Progenitor cell of endocrine pancreas (in vitro differentiated cells): ENCODE measurements around the gene SP5. TPM values are rescaled to one million over a fixed set of nuclear protein-coding genes. Genes with fewer than 3 reads are reported as not detected.

Source experiments
- DNase-seq: peaks from one replicate; pipeline ENCODE4 v3.0.0; 2021; ENCODE audit warnings: low spot score; ENCODE audit not compliant: unreplicated experiment
- H3K27ac Mint-ChIP-seq: 2 replicates; pipeline ENCODE4 v1.8.0; 2021; ENCODE audit warnings: mild to moderate bottlenecking, moderate library complexity, mixed read lengths
- H3K27me3 Mint-ChIP-seq: 2 replicates; pipeline ENCODE4 v1.8.0; 2021; ENCODE audit warnings: mixed read lengths
- H3K36me3 Mint-ChIP-seq: 2 replicates; pipeline ENCODE4 v1.8.0; 2022; ENCODE audit warnings: mixed read lengths; ENCODE audit not compliant: insufficient read depth
- H3K4me1 Mint-ChIP-seq: 2 replicates; pipeline ENCODE4 v1.8.0; 2021; ENCODE audit warnings: low read depth, mixed read lengths
- H3K4me3 Mint-ChIP-seq: 2 replicates; pipeline ENCODE4 v1.8.0; 2021; ENCODE audit warnings: low read depth, mild to moderate bottlenecking, moderate library complexity, mixed read lengths
- H3K9me3 Mint-ChIP-seq: 2 replicates; pipeline ENCODE4 v1.8.0; 2021; ENCODE audit warnings: low read depth, mixed read lengths
- CTCF ChIP-seq: fragments of 200-600 bp; sonication (generic); IDR thresholded peaks from one replicate; pipeline ENCODE4 v1.5.0; 2021; ENCODE audit warnings: antibody characterized with exemption, mild to moderate bottlenecking; ENCODE audit not compliant: unreplicated experiment
- total RNA-seq: library from RNA; stranded (reverse); gene quantifications from 2 replicates; pipeline ENCODE4 v1.2.1, GENCODE V29; 2021

SP5 gene
- total RNA-seq, 1 donor from 2014 or later: 0.60 TPM

- no peaks in the 10 kb centered on the region for H3K9me3 Mint-ChIP-seq
- DNase-seq: no peak
- no peak overlapping the region for H3K4me3 Mint-ChIP-seq
- H3K27me3 Mint-ChIP-seq: no peaks in the 10 kb centered on the region
- peaks cover 6% of the 10 kb centered on the region for H3K4me1 Mint-ChIP-seq
- TF ChIP-seq CTCF: no peak
- H3K36me3 Mint-ChIP-seq: no peaks in the 10 kb centered on the region
- no peak overlapping the region for H3K27ac Mint-ChIP-seq
Measured at GRCh38 chr2:170675701-170676100, 39.4 kb upstream of the SP5 start.

GRCh38 chr2:170679607-170680079 is 35.5 kb upstream of the SP5 start:
- no peak overlapping the region for H3K27ac Mint-ChIP-seq
- peaks cover 6% of the 10 kb centered on the region for H3K4me1 Mint-ChIP-seq
- H3K36me3 Mint-ChIP-seq: no peaks in the 10 kb centered on the region
- no peaks in the 10 kb centered on the region for H3K9me3 Mint-ChIP-seq
- no peak for TF ChIP-seq CTCF
- no peak overlapping the region for H3K4me3 Mint-ChIP-seq
- DNase-seq: no peak
- no peaks in the 10 kb centered on the region for H3K27me3 Mint-ChIP-seq

- H3K27ac Mint-ChIP-seq: no peak overlapping the region
- no peak for DNase-seq
- peaks cover 6% of the 10 kb centered on the region for H3K4me1 Mint-ChIP-seq
- TF ChIP-seq CTCF: no peak
- H3K9me3 Mint-ChIP-seq: no peaks in the 10 kb centered on the region
- no peak overlapping the region for H3K4me3 Mint-ChIP-seq
- no peaks in the 10 kb centered on the region for H3K27me3 Mint-ChIP-seq
- no peaks in the 10 kb centered on the region for H3K36me3 Mint-ChIP-seq
Measured at GRCh38 chr2:170680172-170680941, 34.8 kb upstream of the SP5 start.

GRCh38 chr2:170681311-170681710 is 33.8 kb upstream of the SP5 start:
- H3K27ac Mint-ChIP-seq: no peak overlapping the region
- no peak for DNase-seq
- peaks cover 6% of the 10 kb centered on the region for H3K4me1 Mint-ChIP-seq
- H3K36me3 Mint-ChIP-seq: no peaks in the 10 kb centered on the region
- H3K4me3 Mint-ChIP-seq: no peak overlapping the region
- no peaks in the 10 kb centered on the region for H3K9me3 Mint-ChIP-seq
- peaks cover 3% of the 10 kb centered on the region for H3K27me3 Mint-ChIP-seq
- no peak for TF ChIP-seq CTCF

- H3K4me3 Mint-ChIP-seq: no peak overlapping the region
- no peaks in the 10 kb centered on the region for H3K36me3 Mint-ChIP-seq
- no peaks in the 10 kb centered on the region for H3K9me3 Mint-ChIP-seq
- peaks cover 4% of the 10 kb centered on the region for H3K27me3 Mint-ChIP-seq
- no peak overlapping the region for H3K27ac Mint-ChIP-seq
- H3K4me1 Mint-ChIP-seq: no peaks in the 10 kb centered on the region
- no peak for TF ChIP-seq CTCF
- no peak for DNase-seq
Measured at GRCh38 chr2:170685591-170685990, 29.5 kb upstream of the SP5 start.
